HG02870 (cell line): ENCODE results near the gene SRM.
A peak's percentile ranks its signal among the peaks of the same experiment; 100 is the strongest.
"Not testable (repeated sequence)": the region's sequence is repeated elsewhere in the genome, so short reads cannot be mapped to it uniquely, and the experiment has no call there.

Experiments
- ATAC-seq: cut with Tn5 transposase; IDR thresholded peaks from one replicate; pipeline ENCODE4 v1.9.1; 2021; ENCODE audit warnings: mild to moderate bottlenecking, moderate library complexity; ENCODE audit not compliant: unreplicated experiment

Gene SRM

GRCh38 chr1:11065796-11066195 lies 6.0 kb upstream of the SRM start:
- no peak for ATAC-seq

- no peak for ATAC-seq
Observed at GRCh38 chr1:11064942-11065341, 5.1 kb upstream of the SRM start.

GRCh38 chr1:11063937-11064537 lies 4.2 kb upstream of the SRM start:
- ATAC-seq = not testable (repeated sequence)

GRCh38 chr1:11062965-11063401 lies 3.2 kb upstream of the SRM start:
- ATAC-seq = peak; percentile 33

- ATAC-seq = no peak
Observed at GRCh38 chr1:11061652-11062365, 2.0 kb upstream of the SRM start.

- peak; percentile 10 for ATAC-seq
Observed at GRCh38 chr1:11059155-11059967, 457 bp downstream of the SRM start.

- ATAC-seq = no peak
Observed at GRCh38 chr1:11058595-11059154, 1.1 kb downstream of the SRM start.

- no peak for ATAC-seq
Observed at GRCh38 chr1:11058026-11058425, 1.8 kb downstream of the SRM start.

- no peak for ATAC-seq
Observed at GRCh38 chr1:11057477-11057876, 2.3 kb downstream of the SRM start.

- no peak for ATAC-seq
Observed at GRCh38 chr1:11056504-11056903, 3.3 kb downstream of the SRM start.

- ATAC-seq = no peak
Observed at GRCh38 chr1:11055676-11056075, 4.1 kb downstream of the SRM start.

GRCh38 chr1:11054666-11055065 lies 5.2 kb downstream of the SRM start:
- no peak for ATAC-seq

GRCh38 chr1:11054181-11054580 lies 5.6 kb downstream of the SRM start:
- ATAC-seq = no peak

- no peak for ATAC-seq
Observed at GRCh38 chr1:11053758-11054137, 6.1 kb downstream of the SRM start.

- no peak for ATAC-seq
Observed at GRCh38 chr1:11052839-11053757, 6.7 kb downstream of the SRM start.

- ATAC-seq = no peak
Observed at GRCh38 chr1:11051781-11052511, 7.9 kb downstream of the SRM start.

- ATAC-seq = not testable (repeated sequence)
Observed at GRCh38 chr1:11051121-11051520, 8.7 kb downstream of the SRM start.

- ATAC-seq = no peak
Observed at GRCh38 chr1:11046625-11047365, 13.0 kb downstream of the SRM start, which contains the start of gene MASP2. TSS of gene MASP2 (minus strand) at chr1:11047239. CDS start at chr1:11047207, 32 bp downstream.

GRCh38 chr1:11046270-11046566 lies 13.6 kb downstream of the SRM start:
- no peak for ATAC-seq
